ENCODE measurements around the gene SMIM10L2A.
"Not testable (repeated sequence)": the region's sequence is repeated elsewhere in the genome, so short reads cannot be mapped to it uniquely, and the experiment has no call there.

The SMIM10L2A gene

DNA sequence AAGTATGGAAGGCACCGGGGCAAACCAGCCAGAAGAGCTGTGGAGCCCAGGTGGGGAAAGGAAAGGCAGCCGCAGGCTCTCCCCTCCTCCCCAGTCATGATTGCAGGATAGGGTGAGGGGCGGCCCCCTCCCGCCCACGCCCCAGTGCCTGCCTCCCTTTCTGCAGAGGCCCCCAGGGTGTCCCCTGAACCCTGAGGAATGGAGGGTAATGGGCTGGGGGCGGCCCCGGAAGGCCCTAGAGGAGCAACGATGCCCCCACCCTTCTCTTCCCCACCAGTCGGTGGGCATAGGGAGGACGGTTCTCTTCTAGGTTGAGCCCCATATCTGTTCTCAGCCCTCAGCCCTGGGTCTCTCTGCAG lies 1.0 kb downstream of the SMIM10L2A start:
- DNase-seq (ENCODE audit: low read depth in 2 of 2): not testable (repeated sequence)

DNA sequence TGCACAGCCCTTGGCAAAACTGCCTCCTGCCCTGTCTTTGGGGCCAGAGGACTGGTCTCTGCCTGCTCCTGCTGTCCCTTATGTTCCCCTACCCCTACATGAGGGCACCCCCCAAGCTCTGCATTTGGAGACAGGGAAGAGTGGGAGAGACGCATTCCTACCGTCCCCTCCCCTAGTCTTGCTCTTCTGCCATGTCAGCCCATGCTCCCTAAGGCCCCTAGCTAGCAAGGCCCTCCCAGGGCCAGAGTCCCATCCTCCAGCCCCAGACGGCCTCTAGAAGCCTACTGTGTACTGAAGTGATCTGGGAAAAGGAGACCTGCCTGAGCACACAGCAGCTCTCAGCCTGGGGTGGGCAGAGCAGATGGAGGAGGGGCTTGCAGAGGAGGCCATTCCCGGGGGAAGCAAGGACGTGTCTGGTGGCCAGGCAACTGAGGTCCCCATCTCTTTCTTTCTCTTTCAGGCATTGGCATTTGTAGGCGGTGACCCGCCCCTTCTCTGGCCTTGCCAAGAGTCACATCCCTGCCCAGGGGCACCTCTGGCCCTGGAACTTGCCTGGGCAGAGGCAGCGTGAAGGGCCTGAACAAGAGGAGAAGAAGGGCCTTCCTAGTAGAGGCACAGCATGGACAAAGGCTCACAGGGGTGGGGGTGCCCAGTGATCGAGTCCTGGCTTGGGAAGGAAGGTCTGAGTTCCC lies 1.6 kb downstream of the SMIM10L2A start:
- not testable (repeated sequence) for DNase-seq (ENCODE audit: low read depth in 2 of 2)

DNA sequence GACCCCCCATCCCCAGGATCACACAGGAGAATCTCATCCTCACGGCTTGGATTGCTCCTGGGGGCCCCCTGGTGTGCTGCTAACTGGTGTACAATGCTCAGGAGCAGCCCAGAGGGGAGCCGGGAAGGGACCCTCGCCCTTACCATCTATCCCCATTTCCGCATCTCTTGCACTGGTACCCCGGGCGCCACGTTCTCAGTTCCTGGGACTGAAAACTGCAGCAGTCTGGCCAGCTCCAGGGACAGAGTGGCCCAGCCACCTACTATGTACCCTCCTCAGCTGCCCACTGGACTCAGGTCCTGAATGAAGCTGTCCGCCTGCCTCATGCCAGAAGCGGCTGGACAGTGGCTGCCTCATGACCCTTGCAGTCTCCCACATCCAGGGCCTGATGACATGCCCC lies 2.7 kb downstream of the SMIM10L2A start:
- no peak for DNase-seq (ENCODE audit: low read depth in 2 of 2)

DNA sequence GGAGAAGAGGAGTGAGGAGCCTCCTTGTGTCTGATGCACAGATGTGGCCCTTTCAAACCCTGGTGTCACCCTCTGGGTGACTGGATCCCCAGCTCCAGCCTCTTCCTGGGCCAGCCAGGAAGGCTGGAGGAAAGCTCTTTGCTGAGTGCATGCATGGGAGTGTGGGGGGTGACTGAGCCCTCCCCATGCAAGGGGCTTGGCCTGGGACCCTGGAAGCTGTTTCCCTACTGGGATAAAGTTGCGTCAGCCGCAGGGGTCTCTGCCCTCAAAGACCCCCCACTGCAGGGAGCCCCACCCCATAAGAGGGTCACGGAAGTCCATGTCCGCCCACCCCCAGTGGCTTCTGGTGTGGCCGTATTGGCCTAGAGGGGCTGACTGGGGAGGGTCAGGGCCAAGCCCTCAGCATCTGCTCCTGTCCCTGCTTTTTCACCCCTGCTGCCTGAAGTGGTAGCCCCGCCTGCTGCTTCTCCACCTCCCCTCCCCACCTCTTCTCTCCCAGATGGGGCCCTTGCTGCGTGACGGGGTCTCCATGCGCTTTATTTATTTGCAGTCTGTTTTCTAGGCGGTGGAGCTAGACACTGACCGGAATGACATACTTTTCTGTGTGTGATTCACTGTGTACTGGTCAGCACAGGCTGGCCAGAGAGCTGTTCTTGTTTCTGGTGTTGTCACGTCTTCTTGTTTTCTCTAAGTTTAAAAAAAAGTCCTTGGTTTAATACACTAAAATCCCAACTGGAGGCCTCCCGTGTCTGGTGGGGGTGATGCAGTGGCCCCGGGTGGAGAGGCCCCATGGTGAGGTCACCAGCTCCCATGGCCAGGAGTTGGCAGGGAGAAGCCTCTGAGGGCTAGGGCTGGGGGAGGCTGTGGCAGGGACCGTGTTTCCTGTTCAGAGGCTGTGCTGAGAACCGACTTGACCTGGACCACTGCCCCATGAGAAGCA lies 3.6 kb downstream of the SMIM10L2A start:
- DNase-seq (ENCODE audit: low read depth in 2 of 2): no peak

DNA sequence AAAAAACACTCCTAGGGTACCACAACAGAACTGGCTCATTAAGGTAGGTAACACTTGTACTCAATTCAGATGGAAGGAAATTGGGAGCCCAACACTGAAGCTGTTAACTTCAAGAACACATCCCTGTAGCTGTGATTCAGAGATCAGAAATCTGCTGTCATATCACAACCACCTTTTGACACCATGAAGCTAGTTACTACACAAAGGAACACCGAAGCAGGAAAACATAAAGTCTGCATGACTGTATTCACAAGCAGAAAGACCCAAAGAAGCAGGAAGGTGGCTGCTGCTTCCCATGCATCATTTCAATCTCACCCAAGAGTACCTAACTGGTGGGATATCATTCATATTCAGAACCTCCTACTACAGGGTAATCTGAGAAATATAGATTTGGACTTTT lies 7.7 kb downstream of the SMIM10L2A start:
- no peak for DNase-seq (ENCODE audit: low read depth in 2 of 2)

DNA sequence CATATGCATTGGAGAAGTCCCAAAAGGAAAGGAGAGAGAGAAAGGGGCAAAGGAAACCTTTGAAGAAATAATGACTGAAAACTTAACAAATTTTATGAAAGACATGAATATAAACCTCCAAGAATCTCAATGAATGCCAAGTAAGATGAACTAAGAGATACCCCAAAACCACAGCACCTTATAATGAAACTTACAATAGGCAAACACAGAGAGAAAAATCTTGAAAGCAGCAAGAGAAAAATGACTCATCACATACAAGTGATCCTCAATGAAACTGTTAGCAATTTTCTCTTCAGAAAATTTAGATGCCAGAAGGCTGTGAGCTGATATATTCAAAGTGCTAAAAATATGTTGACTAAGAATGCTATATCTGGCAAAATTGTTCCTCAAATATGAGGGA lies 10.1 kb downstream of the SMIM10L2A start:
- no peak for DNase-seq (ENCODE audit: low read depth in 2 of 2)

DNA sequence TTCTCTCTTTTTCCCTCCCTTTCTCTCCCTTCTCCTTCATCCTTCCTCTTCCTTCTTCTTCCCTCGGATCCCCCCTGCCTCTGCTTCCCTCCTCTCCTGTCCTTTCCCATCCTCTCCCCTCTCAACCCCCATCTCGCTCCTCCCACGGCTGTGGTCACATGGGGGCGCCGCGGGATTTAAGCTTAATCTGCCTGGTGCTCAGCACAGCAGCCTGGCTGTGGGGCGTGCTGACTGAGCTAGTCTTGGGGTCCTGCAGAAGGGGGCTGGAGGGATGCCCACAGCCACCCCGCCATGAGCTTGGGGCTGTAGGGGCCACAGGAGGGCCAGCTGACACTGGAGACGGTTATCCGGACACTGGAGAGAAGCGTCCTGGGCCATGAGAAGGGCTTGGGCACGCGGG lies 10.7 kb downstream of the SMIM10L2A start:
- no peak for DNase-seq (ENCODE audit: low read depth in 2 of 2)

DNA sequence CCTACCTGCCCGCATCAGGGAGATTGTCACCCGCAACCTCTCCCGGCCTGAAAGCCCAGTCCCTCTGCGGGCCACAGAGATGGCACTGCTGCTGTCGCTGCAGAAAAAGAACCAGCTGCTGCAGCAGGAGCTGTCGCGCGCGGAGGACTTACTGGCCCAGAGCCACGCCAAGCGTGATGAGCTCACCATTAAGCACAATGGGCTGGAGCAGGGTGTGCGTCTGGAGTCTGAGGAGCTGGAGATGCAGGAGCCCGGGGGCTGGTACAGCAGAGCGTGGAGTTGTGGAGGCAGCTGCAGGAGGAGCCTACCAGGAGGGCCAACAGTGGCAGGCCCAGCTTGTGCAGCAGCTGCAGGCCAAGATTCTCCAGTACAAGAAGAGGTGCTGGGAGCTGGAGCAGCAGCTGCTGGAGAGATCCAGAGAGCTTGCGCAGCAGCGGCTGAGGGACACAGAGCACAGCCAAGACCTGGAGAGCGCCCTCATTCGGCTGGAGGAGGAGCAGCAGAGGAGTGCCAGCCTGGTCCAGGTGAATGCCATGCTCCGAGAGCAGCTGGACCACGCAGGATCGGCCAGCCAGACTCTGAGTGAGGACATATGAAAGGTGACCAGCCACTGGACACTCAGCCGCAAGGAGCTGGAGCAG lies 11.3 kb downstream of the SMIM10L2A start:
- DNase-seq (ENCODE audit: low read depth in 2 of 2): no peak

DNA sequence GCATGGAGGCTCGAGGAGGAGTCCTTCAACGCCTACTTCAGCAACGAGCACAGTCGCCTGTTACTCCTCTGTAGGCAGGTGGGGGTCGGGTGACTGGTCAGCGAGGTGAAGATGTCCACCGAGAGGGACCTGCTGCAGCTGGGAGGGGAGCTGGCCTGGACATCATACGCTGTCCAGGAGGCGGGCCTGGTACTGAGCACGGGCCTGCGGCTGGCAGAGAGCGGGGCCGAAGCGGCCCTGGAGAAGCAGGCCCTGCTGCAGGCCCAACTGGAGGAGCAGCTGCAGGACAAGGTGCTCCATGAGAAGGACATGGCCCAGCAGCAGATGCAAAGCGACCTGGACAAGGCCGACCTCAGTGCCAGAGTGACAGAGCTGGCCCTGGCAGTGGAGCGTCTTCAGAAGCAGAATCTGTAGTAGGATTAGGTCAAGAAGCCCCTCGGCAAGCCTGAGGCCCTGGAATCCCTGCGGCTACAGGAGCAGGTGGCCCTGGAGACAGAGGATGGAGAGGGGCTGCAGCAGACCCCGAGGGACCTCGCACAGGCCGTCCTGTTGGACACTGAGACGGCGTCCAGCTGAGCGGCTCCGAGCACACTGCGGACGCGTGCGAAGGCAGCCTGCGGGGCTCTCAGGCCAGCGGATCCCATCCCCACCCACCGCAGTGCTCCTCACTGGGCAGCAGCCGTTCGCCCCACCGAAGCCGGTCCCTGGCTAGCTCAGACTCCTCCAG lies 11.9 kb downstream of the SMIM10L2A start:
- DNase-seq (ENCODE audit: low read depth in 2 of 2): no peak

DNA sequence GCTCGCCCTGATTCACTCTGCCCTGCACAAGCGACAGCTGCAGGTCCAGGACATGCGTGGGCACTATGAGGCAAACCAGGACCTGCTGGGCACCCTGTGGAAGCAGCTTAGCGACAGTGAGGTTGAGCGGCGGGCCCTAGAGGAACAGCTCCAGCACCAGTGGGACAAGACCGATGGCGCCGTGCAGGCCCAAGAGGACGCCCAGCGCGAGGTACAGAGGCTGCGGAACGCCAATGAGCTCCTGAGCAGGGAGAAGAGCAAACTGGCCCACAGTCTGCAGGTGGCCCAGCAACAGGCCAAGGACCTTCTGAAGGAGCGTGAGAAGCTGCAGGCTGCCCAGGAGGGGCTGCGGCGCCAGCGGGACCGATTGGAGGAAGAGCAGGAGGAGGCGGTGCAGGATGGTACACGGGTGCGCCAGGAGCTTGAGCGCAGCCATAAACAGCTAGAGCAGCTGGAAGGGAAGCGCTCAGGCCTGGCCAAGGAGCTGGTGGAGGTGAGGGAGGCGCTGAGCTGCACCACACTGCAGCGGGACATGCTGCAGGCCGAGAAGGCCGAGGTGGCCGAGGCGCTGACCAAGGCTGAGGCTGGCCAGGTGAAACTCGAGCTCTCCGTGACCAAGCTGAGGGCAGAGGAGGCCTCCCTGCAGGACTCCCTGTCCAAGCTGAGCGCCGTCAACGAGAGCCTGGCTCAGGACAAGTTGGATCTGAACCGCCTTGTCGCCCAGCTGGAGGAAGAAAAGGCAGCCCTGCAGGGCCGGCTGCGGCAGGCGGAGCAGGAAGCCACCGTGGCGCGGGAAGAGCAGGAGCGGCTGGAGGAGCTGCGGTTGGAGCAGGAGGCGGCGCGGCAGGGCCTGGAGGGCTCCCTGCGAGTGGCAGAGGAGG lies 12.8 kb downstream of the SMIM10L2A start:
- DNase-seq (ENCODE audit: low read depth in 2 of 2): no peak

DNA sequence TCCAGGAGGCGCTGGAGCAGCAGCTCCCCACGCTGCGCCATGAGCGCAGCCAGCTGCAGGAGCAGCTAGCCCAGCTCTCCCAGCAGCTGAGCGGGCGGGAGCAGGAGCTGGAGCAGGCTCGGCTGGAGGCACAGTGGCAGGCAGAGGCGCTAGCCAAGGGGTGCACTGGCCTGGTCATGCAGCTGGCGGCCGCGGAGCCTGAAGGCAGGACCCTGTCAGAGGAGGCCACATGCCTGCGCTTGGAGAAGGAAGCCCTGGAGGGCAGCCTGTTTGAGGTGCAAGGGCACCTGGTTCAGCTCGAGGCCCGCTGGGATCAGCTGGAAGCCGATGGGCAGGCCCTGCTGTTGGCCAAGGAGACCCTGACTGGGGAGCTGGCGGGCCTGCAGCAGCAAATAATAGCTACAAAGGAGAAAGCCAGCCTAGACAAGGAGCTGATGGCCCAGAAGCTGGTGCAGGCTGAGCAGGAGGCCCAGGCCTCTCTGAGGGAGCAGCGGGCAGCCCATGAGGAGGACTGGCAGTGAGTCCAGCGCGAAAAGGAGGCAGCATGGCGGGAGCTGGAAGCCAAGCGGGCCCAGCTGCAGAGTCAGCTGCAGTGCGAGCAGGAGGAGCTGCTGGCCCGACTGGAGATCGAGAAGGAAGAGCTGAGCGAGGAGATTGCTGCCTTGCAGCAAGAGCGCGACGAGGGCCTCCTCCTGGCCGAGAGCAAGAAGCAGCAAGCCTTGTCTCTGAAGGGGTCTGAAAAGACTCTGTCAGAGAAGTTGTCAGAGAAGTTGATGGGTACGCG lies 13.6 kb downstream of the SMIM10L2A start:
- no peak for DNase-seq (ENCODE audit: low read depth in 2 of 2)

DNA sequence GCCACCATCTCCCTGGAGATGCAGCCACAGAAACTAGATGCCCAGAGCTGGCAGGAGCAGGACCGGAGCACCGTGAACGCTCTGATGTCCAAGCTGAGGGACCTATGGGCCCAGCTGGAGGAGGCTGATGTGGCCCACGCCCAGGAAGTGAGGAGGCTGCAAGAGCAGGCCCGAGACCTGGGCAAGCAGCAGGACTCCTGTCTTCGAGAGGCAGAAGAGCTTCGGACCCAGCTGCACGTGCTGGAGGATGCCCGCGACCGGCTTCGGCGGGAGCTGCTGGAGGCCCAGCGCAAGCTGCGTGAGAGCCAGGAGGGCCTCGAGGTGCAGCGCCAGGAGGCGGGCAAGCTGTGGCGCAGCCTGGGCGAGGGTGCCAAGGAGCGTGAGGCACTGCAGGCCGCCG lies 14.2 kb downstream of the SMIM10L2A start:
- no peak for DNase-seq (ENCODE audit: low read depth in 2 of 2)

DNA sequence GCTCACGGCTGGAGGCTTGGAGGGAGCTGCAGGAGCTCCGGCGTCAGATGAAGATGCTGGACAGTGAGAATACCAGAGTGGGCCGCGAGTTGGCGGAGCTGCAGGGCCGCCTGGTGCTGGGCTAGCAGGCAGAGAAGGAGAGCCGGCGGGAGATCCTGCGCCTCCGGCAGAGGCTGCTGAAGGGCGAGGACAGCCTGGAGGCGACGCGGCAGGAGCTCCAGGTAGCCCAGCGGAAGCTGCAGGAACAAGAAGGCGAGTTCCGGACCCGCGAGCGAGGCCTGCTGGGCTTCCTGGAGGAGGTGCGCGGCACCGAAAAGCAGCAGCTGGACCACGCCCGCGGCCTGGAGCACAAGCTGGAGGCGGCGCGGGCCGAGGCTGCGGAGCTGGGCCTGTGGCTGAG lies 14.7 kb downstream of the SMIM10L2A start:
- DNase-seq (ENCODE audit: low read depth in 2 of 2): no peak

DNA sequence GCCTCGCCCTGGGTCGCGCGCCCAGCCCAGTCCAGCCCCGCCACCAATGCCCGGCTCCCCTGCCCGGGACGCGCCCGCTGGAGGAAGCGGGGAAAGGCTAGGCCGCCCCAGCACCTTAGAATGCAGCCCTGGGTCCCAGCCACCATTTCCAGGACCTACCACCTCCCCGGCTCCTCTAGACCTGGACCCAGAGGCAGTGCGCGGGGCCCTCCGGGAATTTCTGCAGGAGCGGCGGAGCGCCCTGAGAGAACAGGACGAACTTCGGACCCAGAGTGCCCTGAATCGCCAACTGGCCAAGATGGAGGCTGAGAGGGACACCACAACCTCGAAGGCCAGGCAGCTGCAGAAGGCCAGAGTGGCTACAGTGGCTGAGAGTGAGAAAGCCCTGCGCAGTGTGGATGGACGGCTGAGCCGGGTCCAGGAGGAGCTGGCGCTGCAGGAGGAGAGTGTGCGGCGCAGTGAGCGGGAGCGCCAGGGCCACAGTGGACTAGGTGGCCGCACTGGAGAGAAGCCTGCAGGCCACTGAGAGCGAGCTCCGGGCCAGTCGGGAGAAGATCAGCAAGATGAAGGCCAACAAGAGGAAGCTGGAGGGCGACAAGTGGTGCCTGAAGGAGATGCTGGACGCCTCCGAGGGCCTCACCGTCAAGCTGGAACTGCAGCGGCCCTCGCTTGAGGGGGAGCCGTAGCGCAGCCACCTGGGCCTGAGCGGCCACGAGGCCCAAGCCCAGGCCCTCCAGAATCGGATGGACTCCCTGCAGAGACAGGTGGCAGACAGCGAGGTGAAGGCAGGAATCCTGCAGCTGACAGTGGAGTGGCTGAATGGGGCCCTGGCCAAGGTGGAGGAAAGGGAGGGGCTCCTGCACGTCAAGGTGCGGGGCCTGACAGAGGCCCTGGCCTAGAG lies 15.5 kb downstream of the SMIM10L2A start:
- no peak for DNase-seq (ENCODE audit: low read depth in 2 of 2)

DNA sequence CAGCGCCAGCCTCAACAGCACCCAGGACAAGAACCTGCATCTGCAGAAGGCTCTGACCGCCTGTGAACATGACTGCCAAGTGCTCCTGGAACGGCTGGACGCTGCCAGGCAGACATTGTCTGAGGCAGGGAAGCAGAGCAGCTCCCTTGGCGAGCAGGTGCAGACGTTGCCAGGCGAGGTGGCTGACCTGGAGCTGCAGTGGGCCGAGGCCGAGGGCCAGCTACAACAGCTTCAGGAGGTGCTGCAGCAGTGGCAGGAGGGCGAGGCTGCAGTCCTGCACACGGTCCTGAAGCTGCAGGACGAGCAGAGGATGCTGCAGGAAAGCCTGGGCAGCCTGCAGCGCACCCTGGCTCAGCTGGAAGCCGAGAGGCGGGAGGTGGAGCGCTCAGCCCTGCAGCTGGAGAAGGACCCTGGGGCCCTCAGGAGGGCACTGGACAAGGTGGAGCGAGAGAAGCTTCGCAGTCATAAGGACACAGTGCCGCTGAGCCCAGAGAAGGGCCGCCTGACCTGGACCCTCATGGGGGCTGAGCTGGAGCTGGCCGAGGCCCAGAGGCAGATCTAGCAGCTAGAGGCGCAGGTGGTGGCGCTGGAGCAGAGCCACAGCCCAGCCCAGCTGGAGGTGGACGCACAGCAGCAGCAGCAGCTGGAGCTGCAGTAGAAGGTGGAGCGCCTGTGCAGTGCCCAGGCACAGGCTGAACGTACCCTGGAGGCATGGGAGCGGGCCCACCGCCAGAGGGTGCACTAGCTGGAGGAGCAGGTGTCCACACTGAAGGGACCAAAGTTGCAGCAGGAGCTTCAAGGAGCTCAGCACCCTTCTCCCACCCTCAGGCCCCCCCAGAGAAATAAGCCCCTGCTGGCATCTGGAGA lies 16.4 kb downstream of the SMIM10L2A start:
- no peak for DNase-seq (ENCODE audit: low read depth in 2 of 2)

DNA sequence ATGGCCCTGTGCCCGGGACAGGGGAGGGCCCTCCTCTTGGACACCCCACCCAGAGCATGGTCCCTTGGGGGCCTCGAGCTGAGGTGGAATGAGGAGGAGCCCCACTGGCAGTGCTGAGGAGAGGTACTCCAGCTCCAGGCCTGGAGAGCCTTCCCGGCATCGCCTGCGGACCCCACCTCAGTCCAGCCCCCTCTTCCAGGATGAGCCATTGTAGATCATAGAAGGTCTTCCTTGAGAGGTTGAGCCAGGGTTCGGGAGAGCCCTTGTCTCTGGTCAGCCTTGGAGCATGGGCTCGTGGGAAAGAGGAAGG lies 16.9 kb downstream of the SMIM10L2A start:
- DNase-seq (ENCODE audit: low read depth in 2 of 2): no peak

DNA sequence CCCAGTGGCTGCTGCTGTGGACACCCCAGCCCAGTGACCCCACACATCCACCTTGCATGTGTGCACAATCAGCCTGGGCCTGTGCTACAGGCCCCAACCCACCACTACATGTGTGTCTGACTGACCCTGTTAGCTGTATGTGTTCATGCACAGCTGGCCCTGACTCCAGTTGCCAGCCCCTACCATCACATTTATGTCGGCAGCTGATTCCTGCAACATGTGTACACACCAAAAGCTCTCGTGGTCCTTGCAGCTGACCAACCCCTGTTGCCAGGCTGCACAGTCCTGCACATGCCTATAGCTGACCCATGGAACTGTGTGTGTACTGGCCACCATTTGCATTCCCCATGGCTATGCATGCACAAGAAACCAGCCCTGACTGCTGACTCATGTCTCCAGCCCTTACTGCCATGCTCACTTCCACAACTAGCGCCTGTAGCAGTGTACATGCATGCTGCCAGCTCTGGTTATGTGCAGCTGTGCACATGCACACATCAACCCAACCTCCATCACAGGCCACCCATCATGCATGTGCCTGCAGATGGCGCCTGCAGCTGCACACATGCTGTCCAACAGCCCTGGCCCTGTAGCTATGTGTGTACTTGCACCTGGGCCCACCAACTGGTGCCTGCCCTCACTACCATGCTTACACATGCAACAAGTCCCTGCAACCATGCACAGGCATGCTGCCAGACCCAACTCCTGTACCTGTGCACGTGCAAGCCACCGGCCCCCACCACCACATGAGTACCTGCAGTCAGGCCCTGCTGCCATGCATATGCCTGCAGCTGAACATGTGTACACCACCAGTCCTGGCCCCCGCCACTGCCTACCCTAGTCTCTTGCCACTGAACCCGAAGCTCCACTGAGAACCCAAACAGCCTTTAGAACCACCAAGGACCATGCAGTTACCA lies 28.1 kb downstream of the SMIM10L2A start:
- no peak for DNase-seq (ENCODE audit: low read depth in 2 of 2)
